ENCODE data around the gene OR4F6.

DNA sequence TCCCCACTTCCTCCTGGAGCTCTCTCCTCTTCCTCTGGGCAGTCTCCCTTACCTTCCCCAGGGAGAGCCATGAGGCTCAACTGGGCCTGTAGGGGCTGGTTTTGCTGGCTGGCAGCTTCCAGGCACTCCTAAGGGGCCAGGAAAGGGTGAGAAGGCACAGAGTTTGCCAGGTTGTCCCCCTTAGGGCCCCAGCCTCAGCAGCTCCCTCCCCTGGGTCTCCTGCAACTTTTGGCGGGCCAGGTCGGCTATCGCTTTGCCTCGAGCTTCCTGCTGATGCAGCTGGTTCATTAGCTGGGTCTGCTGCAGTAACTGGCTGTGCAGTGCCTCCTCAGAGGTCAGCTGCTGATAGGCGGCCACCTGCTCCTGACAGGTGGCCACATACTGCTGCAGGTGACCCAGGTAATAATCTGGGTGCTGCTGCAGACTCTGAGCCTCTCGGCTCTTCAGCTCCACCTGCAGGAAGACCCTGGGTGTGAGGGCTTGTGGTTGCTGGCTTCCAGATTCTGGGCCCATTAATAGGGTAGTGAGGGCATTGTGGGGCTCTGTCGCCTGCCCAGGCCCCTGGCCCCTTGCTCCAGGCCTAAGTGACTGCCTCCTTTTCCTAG lies 29.7 kb upstream of the OR4F6 start:
- TF ChIP-seq, protein P1, sequence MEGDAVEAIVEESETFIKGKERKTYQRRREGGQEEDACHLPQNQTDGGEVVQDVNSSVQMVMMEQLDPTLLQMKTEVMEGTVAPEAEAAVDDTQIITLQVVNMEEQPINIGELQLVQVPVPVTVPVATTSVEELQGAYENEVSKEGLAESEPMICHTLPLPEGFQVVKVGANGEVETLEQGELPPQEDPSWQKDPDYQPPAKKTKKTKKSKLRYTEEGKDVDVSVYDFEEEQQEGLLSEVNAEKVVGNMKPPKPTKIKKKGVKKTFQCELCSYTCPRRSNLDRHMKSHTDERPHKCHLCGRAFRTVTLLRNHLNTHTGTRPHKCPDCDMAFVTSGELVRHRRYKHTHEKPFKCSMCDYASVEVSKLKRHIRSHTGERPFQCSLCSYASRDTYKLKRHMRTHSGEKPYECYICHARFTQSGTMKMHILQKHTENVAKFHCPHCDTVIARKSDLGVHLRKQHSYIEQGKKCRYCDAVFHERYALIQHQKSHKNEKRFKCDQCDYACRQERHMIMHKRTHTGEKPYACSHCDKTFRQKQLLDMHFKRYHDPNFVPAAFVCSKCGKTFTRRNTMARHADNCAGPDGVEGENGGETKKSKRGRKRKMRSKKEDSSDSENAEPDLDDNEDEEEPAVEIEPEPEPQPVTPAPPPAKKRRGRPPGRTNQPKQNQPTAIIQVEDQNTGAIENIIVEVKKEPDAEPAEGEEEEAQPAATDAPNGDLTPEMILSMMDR (IDR thresholded peaks at IDR 0.05): no peak
- no peak for TF ChIP-seq POLR2AphosphoS5 (IDR thresholded peaks at IDR 0.05; ENCODE audit: insufficient read depth in 1 of 2, low read depth in 1 of 2)
- TF ChIP-seq POLR2A (IDR thresholded peaks at IDR 0.05): no peak
